Vagina (tissue), 2 donors: Measurements from ENCODE around the gene LMTK3. TPM values are rescaled to one million over a fixed set of nuclear protein-coding genes. Genes with fewer than 3 reads are reported as not detected.

Experiments
- DNase-seq, 2 donors: peaks; one replicate each; pipeline ENCODE4 v3.0.0-alpha.2; 2017; ENCODE audit errors: extremely low spot score in 2 of 2
- H3K27ac ChIP-seq: fragments of 200-600 bp; sonication (generic); one replicate; pipeline ENCODE4 v1.5.1; 2019
- H3K27me3 ChIP-seq: fragments of 200-600 bp; sonication (generic); one replicate; pipeline ENCODE4 v1.5.1; 2019
- H3K36me3 ChIP-seq, 2 donors: fragments of 200-600 bp; sonication (generic); one replicate each; pipeline ENCODE4 v1.5.1; 2017 to 2019
- H3K4me1 ChIP-seq: fragments of 200-600 bp; sonication (generic); one replicate; pipeline ENCODE4 v1.5.1; 2019
- H3K4me3 ChIP-seq, 2 donors: fragments of 200-600 bp; sonication (generic); 1 replicate in 1 of 2; 2 replicates in 1 of 2; pipeline ENCODE4 v1.5.1; 2016 to 2019
- H3K9me3 ChIP-seq: fragments of 200-600 bp; sonication (generic); one replicate; pipeline ENCODE4 v1.5.1; 2019
- POLR2A ChIP-seq, 2 donors: fragments of 450-650 bp; IDR thresholded peaks; one replicate each; pipeline ENCODE4 v1.6.1; 2017; ENCODE audit warnings: antibody characterized with exemption in 2 of 2, mild to moderate bottlenecking in 2 of 2, moderate library complexity in 2 of 2
- POLR2AphosphoS5 ChIP-seq, 2 donors: sonication (generic); formaldehyde crosslinking; IDR thresholded peaks; one replicate each; pipeline ENCODE4 v1.9.0; 2017; ENCODE audit warnings: antibody characterized with exemption in 2 of 2, mild to moderate bottlenecking in 2 of 2, low read depth in 1 of 2; ENCODE audit not compliant: insufficient read depth in 1 of 2
- intact Hi-C: fragments of 100-400 bp; cut with DNase I; formaldehyde crosslinking; loops from one replicate; pipeline ENCODE4 v1.15.1; 2023
- total RNA-seq: library from RNA; depleted of rRNA; stranded (reverse); fragments of >200 nt; gene quantifications from one replicate; pipeline ENCODE4 v1.2.3, GENCODE V29; 2016
- TF ChIP-seq, protein P1 (sequence below), 3 experiments: fragments of 450-650 bp in 2 of 3; fragments of 200-600 bp in 1 of 3; sonication (generic) in 1 of 3; IDR thresholded peaks; one replicate each; pipeline ENCODE4 v1.5.1; 2017 to 2019; ENCODE audit warnings: antibody characterized with exemption in 3 of 3, mild to moderate bottlenecking in 2 of 3, moderate library complexity in 2 of 3

Gene LMTK3
- total RNA-seq, 1 donor from 2014 or later, result 1.7 TPM

DNA sequence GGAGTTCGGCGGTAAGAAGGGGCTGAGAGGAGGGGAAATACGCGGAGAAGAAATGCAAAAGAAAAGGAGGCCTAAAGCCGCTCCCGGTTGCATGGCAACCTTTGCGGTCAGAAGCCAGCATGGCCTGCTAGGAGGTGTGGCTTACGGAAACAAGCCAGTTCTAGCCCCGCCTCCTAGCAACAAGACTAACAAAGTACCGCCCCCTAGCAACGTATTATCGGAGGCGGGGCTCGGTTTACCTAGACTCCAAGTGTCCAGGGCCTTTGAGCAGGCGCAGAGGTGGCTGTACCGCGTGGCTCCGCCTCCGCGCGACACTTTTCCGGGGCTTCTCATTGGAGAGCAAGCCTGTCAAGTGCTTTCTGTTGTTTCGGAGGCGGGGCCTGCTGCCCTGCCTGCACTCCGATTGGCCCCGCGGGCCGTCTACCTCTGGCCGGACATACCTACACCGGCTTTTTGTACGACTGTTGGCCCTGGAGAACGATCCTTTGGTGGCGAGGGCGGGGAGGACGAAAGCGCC lies 42.8 kb downstream of the LMTK3 start:
- H3K36me3 ChIP-seq, result peaks cover 0 to 33% of the 10 kb centered on the region in 2 donors
- H3K4me1 ChIP-seq, result peaks cover 17% of the 10 kb centered on the region
- H3K9me3 ChIP-seq, result no peaks in the 10 kb centered on the region
- H3K27me3 ChIP-seq, result no peaks in the 10 kb centered on the region
- peak; percentile 100 for DNase-seq
- TF ChIP-seq POLR2AphosphoS5 (IDR thresholded peaks at IDR 0.05; ENCODE audit: insufficient read depth in 1 of 2, low read depth in 1 of 2), result peak in 1 of 2 donors; percentile 96
- TF ChIP-seq, protein P1, sequence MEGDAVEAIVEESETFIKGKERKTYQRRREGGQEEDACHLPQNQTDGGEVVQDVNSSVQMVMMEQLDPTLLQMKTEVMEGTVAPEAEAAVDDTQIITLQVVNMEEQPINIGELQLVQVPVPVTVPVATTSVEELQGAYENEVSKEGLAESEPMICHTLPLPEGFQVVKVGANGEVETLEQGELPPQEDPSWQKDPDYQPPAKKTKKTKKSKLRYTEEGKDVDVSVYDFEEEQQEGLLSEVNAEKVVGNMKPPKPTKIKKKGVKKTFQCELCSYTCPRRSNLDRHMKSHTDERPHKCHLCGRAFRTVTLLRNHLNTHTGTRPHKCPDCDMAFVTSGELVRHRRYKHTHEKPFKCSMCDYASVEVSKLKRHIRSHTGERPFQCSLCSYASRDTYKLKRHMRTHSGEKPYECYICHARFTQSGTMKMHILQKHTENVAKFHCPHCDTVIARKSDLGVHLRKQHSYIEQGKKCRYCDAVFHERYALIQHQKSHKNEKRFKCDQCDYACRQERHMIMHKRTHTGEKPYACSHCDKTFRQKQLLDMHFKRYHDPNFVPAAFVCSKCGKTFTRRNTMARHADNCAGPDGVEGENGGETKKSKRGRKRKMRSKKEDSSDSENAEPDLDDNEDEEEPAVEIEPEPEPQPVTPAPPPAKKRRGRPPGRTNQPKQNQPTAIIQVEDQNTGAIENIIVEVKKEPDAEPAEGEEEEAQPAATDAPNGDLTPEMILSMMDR (IDR thresholded peaks at IDR 0.05), result no peak
- H3K4me3 ChIP-seq, result peak overlapping the region; percentile 89 to 94
- peak overlapping the region; percentile 97 for H3K27ac ChIP-seq
- intact Hi-C loops, result no loop called here

DNA sequence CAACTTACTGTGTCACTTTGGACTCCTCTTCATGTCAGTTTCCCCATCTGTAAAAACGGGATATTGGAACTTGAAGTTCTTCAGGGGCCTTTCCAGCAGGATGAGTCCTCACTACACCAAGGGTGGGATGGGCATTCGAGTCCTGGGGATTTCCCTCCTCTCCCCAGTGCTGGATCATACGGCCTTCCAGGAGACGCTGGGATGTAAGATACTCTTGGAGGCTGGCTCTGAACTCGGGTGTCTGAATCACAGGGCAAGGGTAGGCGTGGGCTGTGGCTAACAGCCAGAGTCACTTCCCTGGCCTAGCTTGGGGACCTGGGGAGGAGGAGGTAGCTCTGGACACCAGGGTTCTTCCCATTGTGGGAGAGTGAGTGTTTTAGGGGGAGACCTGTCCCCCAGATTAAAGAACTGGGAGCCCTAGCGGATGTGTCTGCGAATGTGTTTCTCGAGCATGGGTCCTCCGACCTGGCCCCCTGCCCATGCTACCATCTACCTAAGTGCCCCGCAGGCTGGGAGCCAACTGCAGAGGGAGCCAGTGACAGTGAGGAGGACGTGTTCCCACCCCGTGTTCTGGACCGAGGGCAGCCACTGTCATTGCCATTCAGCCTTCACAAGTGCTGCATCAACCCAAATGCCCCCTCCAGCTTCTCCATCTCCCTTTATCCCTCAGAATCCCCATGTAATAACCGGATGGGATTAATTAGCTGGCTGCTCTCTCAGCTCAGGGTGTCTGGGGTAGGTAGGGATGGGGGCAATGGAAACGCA lies 44.9 kb downstream of the LMTK3 start:
- no peaks in the 10 kb centered on the region for H3K9me3 ChIP-seq
- DNase-seq, result no peak
- intact Hi-C loops, result no loop called here

GRCh38 chr19:48465215-48465614 lies 46.4 kb downstream of the LMTK3 start:
- Histone ChIP-seq H3K9me3 (no peaks in the 10 kb centered on the region), H3K4me3 (no peak overlapping the region), H3K36me3 (peaks cover 0 to 5% of the 10 kb centered on the region in 2 donors), H3K27ac (no peak overlapping the region), H3K4me1 (peaks cover 11% of the 10 kb centered on the region), H3K27me3 (no peaks in the 10 kb centered on the region)
- no peak for TF ChIP-seq POLR2AphosphoS5 (IDR thresholded peaks at IDR 0.05; ENCODE audit: insufficient read depth in 1 of 2, low read depth in 1 of 2)
- TF ChIP-seq, protein P1 (IDR thresholded peaks at IDR 0.05), result no peak
- TF ChIP-seq POLR2A (IDR thresholded peaks at IDR 0.05), result no peak
- intact Hi-C loops, result no loop called here
- DNase-seq, result no peak

More for the DNA sequence above, 44.9 kb downstream of the LMTK3 start:
- TF ChIP-seq, protein P1 (IDR thresholded peaks at IDR 0.05), result no peak
- TF ChIP-seq POLR2AphosphoS5 (IDR thresholded peaks at IDR 0.05; ENCODE audit: insufficient read depth in 1 of 2, low read depth in 1 of 2) (no peak), POLR2A (IDR thresholded peaks at IDR 0.05) (no peak)
- H3K4me3 ChIP-seq, result no peak overlapping the region
- no peak overlapping the region for H3K27ac ChIP-seq
- peaks cover 17% of the 10 kb centered on the region for H3K4me1 ChIP-seq
- peaks cover 0 to 19% of the 10 kb centered on the region in 2 donors for H3K36me3 ChIP-seq
- no peaks in the 10 kb centered on the region for H3K27me3 ChIP-seq

DNA sequence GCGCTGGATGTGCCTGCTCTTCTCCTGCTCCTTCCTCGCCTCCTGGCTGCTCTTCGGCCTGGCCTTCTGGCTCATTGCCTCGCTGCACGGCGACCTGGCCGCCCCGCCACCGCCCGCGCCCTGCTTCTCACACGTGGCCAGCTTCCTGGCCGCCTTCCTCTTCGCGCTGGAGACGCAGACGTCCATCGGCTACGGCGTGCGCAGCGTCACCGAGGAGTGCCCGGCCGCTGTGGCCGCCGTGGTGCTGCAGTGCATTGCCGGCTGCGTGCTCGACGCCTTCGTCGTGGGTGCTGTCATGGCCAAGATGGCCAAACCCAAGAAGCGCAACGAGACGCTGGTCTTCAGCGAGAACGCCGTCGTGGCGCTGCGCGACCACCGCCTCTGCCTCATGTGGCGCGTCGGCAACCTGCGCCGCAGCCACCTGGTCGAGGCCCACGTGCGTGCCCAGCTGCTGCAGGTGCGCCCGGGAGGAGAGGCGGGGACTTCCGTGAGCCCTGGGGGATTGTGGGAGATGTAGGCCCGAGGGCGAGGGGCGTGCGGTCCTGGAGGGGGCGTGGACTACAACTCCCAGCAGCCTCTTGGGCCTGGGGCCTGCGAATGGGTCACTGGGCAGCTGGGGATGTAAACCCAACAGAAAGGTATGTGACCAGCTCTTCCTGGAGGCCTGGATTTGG lies 49.5 kb downstream of the LMTK3 start:
- H3K4me1 ChIP-seq, result no peaks in the 10 kb centered on the region
- peaks cover 0 to 10% of the 10 kb centered on the region in 2 donors for H3K36me3 ChIP-seq
- intact Hi-C loops, result no loop called here
- no peak for DNase-seq
- no peak overlapping the region for H3K27ac ChIP-seq
- TF ChIP-seq, protein P1 (IDR thresholded peaks at IDR 0.05), result no peak
- TF ChIP-seq POLR2A (IDR thresholded peaks at IDR 0.05) (no peak), POLR2AphosphoS5 (IDR thresholded peaks at IDR 0.05; ENCODE audit: insufficient read depth in 1 of 2, low read depth in 1 of 2) (no peak)
- H3K4me3 ChIP-seq, result no peak overlapping the region
- no peaks in the 10 kb centered on the region for H3K9me3 ChIP-seq
- no peaks in the 10 kb centered on the region for H3K27me3 ChIP-seq

DNA sequence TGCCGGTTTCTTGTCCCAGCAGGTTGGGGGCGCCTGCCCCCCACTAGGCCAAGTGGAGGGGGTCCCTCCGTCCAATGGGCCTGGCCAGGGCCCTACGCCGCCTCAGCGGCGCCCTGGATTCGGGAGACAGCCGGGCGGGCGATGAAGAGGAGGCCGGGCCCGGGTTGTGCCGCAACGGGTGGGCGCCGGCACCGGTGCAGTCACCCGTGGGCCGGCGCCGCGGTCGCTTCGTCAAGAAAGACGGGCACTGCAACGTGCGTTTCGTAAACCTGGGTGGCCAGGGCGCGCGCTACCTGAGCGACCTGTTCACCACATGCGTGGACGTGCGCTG lies 50.0 kb downstream of the LMTK3 start:
- DNase-seq, result no peak
- intact Hi-C loops, result no loop called here
- Histone ChIP-seq H3K27ac (no peak overlapping the region), H3K4me1 (no peaks in the 10 kb centered on the region), H3K27me3 (no peaks in the 10 kb centered on the region), H3K9me3 (no peaks in the 10 kb centered on the region), H3K36me3 (peaks cover 0 to 10% of the 10 kb centered on the region in 2 donors), H3K4me3 (no peak overlapping the region)
- TF ChIP-seq, protein P1 (IDR thresholded peaks at IDR 0.05), result no peak
- no peak for TF ChIP-seq POLR2AphosphoS5 (IDR thresholded peaks at IDR 0.05; ENCODE audit: insufficient read depth in 1 of 2, low read depth in 1 of 2)
- no peak for TF ChIP-seq POLR2A (IDR thresholded peaks at IDR 0.05)
